Body of pancreas (tissue), 4 donors: ENCODE measurements around the gene FIGLA. TPM values are rescaled to one million over a fixed set of nuclear protein-coding genes. Genes with fewer than 3 reads are reported as not detected.

ENCODE experiments used
- ATAC-seq: fragments of 150-250 bp; one replicate; pipeline ENCODE4 v1.9.1; 2016
- DNase-seq, 4 donors: peaks; one replicate each; pipeline ENCODE4 v3.0.0-alpha.2; 2019
- H3K27ac ChIP-seq, 4 donors: fragments of 200-600 bp; sonication (generic); 1 replicate in 3 of 4; 2 replicates in 1 of 4; pipeline versions ENCODE4 v1.5.1 to v1.6.1; 2016 to 2019; ENCODE audit warnings: mild to moderate bottlenecking in 1 of 4, mixed read lengths in 1 of 4, moderate library complexity in 1 of 4
- H3K27me3 ChIP-seq, 2 donors: fragments of 200-600 bp; sonication (generic); one replicate each; pipeline ENCODE4 v1.6.0; 2016; ENCODE audit warnings: mild to moderate bottlenecking in 1 of 2
- H3K36me3 ChIP-seq, 2 donors: fragments of 200-600 bp; sonication (generic); replicated peaks in 1 of 2; 2 replicates each; pipeline ENCODE4 v1.5.1; 2016; ENCODE audit warnings: low read depth in 2 of 2; ENCODE audit not compliant: insufficient read depth in 1 of 2
- H3K4me1 ChIP-seq: fragments of 200-600 bp; sonication (generic); one replicate; pipeline ENCODE4 v1.6.0; 2016
- H3K4me3 ChIP-seq, 2 donors: fragments of 200-600 bp; sonication (generic); 1 replicate in 1 of 2; 2 replicates in 1 of 2; pipeline ENCODE4 v1.5.1; 2016 to 2019
- H3K9me3 ChIP-seq, 3 donors: fragments of 200-600 bp; sonication (generic); 1 replicate in 2 of 3; 2 replicates in 1 of 3; pipeline ENCODE4 v1.5.1; 2016
- POLR2A ChIP-seq, 3 donors: fragments of 450-650 bp; IDR thresholded peaks; one replicate each; pipeline ENCODE4 v1.6.1; 2016; ENCODE audit warnings: antibody characterized with exemption in 3 of 3, mild to moderate bottlenecking in 2 of 3
- WGBS, 2 donors: methylation state at CpG; one replicate each; pipeline ENCODE4 v1.1.5; 2017; 5-methylcytosine and 5-hydroxymethylcytosine counted together
- intact Hi-C: fragments of 100-400 bp; cut with DNase I; formaldehyde crosslinking; loops from one replicate; pipeline ENCODE4 v1.15.1; 2023
- total RNA-seq, 2 donors: library from RNA; depleted of rRNA; stranded (reverse); fragments of >200 nt; gene quantifications; one replicate each; pipeline ENCODE4 v1.1.0, GENCODE V29; 2016
- TF ChIP-seq, protein P1 (sequence below), 7 experiments: fragments of 450-650 bp in 4 of 7; fragments of 200-600 bp in 3 of 7; sonication (generic) in 3 of 7; IDR thresholded peaks; one replicate each; pipeline ENCODE4 v1.5.1; 2016 to 2019; ENCODE audit warnings: antibody characterized with exemption in 7 of 7

The FIGLA gene, protein sequence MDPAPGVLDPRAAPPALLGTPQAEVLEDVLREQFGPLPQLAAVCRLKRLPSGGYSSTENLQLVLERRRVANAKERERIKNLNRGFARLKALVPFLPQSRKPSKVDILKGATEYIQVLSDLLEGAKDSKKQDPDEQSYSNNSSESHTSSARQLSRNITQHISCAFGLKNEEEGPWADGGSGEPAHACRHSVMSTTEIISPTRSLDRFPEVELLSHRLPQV
- not detected for total RNA-seq

GRCh38 chr2:70790136-70790828 lies at the start of gene FIGLA:
Gene FIGLA, minus strand, starts transcription at chr2:70790643. Its CDS starts 5 bp downstream, at chr2:70790638.
- no peak within 1 kb of the TSS for H3K27ac ChIP-seq
- intact Hi-C loops = loop anchor here (10.0 kb wide), 1 partner anchor 155 kb away; no protein-coding TSS in a partner anchor
- TF ChIP-seq, protein P1, sequence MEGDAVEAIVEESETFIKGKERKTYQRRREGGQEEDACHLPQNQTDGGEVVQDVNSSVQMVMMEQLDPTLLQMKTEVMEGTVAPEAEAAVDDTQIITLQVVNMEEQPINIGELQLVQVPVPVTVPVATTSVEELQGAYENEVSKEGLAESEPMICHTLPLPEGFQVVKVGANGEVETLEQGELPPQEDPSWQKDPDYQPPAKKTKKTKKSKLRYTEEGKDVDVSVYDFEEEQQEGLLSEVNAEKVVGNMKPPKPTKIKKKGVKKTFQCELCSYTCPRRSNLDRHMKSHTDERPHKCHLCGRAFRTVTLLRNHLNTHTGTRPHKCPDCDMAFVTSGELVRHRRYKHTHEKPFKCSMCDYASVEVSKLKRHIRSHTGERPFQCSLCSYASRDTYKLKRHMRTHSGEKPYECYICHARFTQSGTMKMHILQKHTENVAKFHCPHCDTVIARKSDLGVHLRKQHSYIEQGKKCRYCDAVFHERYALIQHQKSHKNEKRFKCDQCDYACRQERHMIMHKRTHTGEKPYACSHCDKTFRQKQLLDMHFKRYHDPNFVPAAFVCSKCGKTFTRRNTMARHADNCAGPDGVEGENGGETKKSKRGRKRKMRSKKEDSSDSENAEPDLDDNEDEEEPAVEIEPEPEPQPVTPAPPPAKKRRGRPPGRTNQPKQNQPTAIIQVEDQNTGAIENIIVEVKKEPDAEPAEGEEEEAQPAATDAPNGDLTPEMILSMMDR (IDR thresholded peaks at IDR 0.05) = no peak
- TF ChIP-seq POLR2A (IDR thresholded peaks at IDR 0.05) = no peak
- DNase-seq = peak in 2 of 4 donors; percentile 12 to 15
- H3K9me3 ChIP-seq = no peaks in the 10 kb centered on the region
- peaks cover 19% of the 10 kb centered on the region for H3K4me1 ChIP-seq
- H3K27me3 ChIP-seq = peaks cover 0 to 7% of the 10 kb centered on the region in 2 donors
- peak; percentile 21 for ATAC-seq
- no peaks in the 10 kb centered on the region for H3K36me3 ChIP-seq
- H3K4me3 ChIP-seq = no peak within 1 kb of the TSS
- WGBS, 2 donors = 5% methylated on average over 64 of the region's 69 CpGs; no CpG with 5 or more reads in 1 of the 2 donors

DNA sequence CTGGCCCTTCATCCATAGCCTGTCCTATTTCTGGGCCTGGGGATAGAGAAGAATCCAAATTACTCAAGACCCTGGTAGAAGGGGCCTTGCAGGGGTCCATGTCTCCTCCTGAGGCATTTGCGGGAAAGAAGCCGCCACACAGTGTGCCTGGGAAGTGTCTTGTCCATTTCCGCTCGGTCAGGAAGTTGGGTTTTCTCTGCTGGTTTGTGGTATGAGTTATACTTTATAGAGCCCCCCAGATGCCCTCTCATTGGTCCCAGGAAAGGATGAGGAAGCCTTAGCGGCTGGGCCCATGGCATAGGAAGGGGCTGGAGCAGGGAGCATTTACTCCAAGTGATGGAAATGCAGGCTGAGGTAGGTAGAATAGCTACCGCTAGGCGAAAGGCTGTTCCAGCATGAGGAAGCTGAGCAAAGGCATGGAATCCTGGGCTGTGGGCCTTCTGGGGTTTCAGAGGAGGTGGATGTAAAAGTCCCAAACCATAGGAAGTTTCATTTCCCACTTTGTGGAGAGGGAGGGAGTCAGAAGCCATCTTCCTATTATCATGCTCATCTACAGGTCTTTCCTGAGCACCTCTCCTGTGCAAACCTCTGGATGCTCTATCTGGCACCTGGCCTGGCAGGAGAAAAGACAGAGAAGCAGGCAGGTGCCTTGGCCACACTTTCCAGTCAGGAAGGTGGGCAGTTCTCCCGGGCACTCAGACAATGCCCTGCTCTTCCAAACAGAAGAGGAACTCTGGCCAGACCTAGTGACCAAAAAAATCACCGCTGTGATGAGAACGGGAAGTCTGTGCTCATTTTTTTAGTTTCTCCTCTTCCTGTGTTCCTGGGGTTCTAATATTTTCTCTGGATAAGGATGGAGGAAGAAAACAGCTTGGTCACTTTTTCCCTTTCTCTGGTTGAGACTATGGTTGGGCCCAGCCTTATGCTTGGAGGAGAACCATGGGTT lies 47.8 kb upstream of the FIGLA start:
- H3K4me3 ChIP-seq = no peak overlapping the region
- H3K36me3 ChIP-seq = no peaks in the 10 kb centered on the region
- no peak overlapping the region for H3K27ac ChIP-seq
- TF ChIP-seq, protein P1 (IDR thresholded peaks at IDR 0.05) = no peak
- no peak for TF ChIP-seq POLR2A (IDR thresholded peaks at IDR 0.05)
- H3K9me3 ChIP-seq = no peaks in the 10 kb centered on the region
- DNase-seq (no peak), ATAC-seq (no peak)
- 77 to 84% methylated on average over 10 of the region's 10 CpGs for WGBS, 2 donors
- no peaks in the 10 kb centered on the region for H3K27me3 ChIP-seq
- no peaks in the 10 kb centered on the region for H3K4me1 ChIP-seq
- intact Hi-C loops = no loop called here

GRCh38 chr2:70835643-70836042 lies 45.2 kb upstream of the FIGLA start, which contains the start of gene CD207:
Gene CD207, minus strand, starts transcription at chr2:70835816. Its CDS starts 40 bp downstream, at chr2:70835776.
- intact Hi-C loops = no loop called here
- 60 to 84% methylated on average over 1 to 4 of the region's 4 CpGs for WGBS, 2 donors
- Histone ChIP-seq H3K27ac (no peak within 1 kb of the TSS), H3K27me3 (no peaks in the 10 kb centered on the region), H3K36me3 (no peaks in the 10 kb centered on the region), H3K4me1 (no peaks in the 10 kb centered on the region), H3K9me3 (no peaks in the 10 kb centered on the region), H3K4me3 (no peak within 1 kb of the TSS)
- ATAC-seq = no peak
- no peak for DNase-seq
- TF ChIP-seq, protein P1 (IDR thresholded peaks at IDR 0.05) = no peak
- no peak for TF ChIP-seq POLR2A (IDR thresholded peaks at IDR 0.05)

- H3K27me3 ChIP-seq = no peaks in the 10 kb centered on the region
- no peak for DNase-seq
- no peak overlapping the region for H3K4me3 ChIP-seq
- 64 to 67% methylated on average over 4 of the region's 4 CpGs for WGBS, 2 donors
- no peak for ATAC-seq
- no peak overlapping the region for H3K27ac ChIP-seq
- intact Hi-C loops = no loop called here
- TF ChIP-seq, protein P1 (IDR thresholded peaks at IDR 0.05) = no peak
- no peak for TF ChIP-seq POLR2A (IDR thresholded peaks at IDR 0.05)
- H3K36me3 ChIP-seq = no peaks in the 10 kb centered on the region
- no peaks in the 10 kb centered on the region for H3K4me1 ChIP-seq
- H3K9me3 ChIP-seq = no peaks in the 10 kb centered on the region
Measured at GRCh38 chr2:70834881-70835280, 44.4 kb upstream of the FIGLA start.
